K562 treated with DMSO at 1 percent for 12 hours (cell line): ENCODE measurements around the gene CALML6. TPM values are rescaled to one million over a fixed set of nuclear protein-coding genes. Genes with fewer than 3 reads are reported as not detected.

Experiments
- total RNA-seq: library from RNA; unstranded; fragments of 300-600 nt; gene quantifications from 2 replicates; pipeline ENCODE4 v1.2.3, GENCODE V29; 2022; ENCODE audit not compliant: insufficient read depth

Gene CALML6, protein sequence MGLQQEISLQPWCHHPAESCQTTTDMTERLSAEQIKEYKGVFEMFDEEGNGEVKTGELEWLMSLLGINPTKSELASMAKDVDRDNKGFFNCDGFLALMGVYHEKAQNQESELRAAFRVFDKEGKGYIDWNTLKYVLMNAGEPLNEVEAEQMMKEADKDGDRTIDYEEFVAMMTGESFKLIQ
- total RNA-seq = not detected in 2 replicates

DNA sequence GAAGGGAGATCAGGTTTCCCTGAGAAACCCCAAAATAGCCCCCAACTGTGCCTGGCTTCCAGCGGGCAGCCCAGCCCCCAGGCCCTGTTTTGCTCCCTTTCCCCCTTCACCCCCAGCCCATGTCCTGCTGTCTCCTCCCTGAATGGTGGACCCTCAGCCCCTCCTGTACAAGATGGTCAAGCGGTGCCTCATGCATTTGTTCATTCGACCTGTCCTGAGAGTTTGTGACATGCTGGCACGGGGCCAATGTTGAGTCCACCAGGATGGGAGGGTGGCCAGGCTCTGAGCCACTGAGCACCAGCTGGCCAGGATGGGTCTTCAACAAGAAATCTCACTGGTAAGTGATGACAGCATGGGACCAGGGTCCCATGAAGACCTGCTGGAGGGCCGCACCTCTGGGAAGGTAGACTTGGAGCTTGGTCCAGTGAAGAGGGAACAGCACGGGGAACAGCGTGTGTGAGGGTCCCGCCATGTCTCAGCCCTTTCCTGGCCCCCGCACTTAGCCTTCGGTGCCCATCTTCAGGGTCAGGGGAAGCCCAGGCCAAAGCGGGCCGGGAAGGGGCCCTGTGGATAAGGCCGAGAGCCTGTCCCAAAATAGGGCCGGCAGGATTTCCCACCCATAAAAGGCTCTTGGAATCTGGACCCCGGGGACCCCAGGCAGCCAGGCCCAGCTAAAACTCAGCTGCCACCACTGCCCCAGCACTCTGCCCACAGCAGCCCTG, at the start of gene CALML6:
CALML6 (plus strand) TSS at position 290 of the 722 bp plus-strand sequence; CDS start at position 311, 21 bp downstream.

DNA sequence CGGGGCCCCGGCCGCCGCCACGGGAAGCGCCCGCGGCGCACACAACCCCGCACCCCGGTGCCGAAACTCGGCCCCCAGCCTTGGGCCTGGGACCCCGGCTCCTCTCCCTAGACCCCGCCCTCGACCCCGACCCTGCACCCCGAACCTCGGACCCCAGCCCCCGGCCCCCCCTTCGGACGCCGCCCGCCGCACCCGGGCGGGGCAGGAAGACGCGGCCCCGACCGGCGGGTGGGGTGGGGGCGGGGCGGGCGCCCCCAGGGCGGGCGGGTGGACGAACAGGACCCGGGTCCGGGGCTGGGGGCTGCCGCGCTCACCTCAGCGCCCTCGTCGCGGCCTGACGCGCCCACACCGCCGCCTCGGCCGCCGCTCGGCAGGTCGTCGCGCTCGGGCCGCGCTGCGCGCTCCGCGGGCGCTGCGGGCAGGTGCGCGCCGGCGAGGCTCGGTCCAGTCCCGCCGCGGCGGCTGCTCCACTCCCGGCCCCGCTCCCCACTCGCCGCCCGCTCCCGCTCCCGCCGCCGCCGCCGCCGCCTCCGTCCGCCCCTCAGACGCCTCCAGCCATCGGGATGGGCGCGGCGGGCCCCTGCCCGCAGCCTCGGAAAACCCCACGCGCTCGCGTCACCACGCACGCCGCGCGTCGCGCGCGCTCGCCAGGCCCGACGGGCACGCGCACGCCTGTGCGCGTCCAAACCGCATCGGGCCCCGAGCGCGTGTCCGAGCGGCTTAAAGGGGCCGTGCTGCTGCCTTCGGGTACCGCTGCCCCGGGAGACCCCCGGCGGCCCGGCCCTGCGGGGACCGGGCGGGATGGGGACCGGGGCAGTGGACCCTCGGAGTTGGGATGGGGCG, 24.3 kb upstream of the CALML6 start, which contains the start of gene GNB1:
GNB1 (minus strand) TSS at position 582 of the 843 bp plus-strand sequence. CDS start 65,634 bp downstream, outside the sequence.

DNA sequence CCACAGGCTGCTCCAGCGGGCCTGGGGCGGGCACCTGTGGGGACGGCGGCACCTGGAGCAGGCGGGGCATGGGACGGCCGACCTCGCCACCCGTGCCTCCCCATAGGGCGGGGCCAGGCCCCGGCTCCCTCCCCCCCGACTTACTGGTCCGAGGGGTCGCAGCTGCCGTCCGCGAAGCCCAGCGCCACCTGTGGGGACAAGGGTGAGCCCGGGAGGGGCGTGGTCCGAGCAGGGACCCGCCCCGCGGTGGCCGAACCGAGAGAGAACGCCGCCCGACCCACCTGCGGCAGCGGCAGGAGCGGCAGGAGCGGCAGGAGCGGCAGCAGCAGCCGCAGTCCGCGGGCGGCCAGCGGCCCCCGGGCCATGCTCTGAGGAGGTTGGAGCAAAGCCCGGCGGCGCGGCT, 3.8 kb downstream of the CALML6 start, which contains the start of gene TMEM52:
TMEM52 (minus strand) TSS at position 379 of the 403 bp plus-strand sequence; CDS start at position 365, 14 bp downstream.

Other genes starting within 250 kb of the CALML6 start
- gene SLC35E2B, start 222.5 kb upstream of the CALML6 start, total RNA-seq = 27.4 and 89.1 TPM in 2 replicates
- 32.0 and 76.1 TPM in 2 replicates for gene CDK11A, start 190.9 kb upstream of the CALML6 start, total RNA-seq
- 53.1 and 91.0 TPM in 2 replicates for gene NADK, start 136.8 kb upstream of the CALML6 start, total RNA-seq
- 126 and 240 TPM in 2 replicates for gene GNB1, start 24.2 kb upstream of the CALML6 start, total RNA-seq
- gene TMEM52, start 4.0 kb downstream of the CALML6 start, total RNA-seq = 3.8 and 6.5 TPM in 2 replicates
- 0.27 TPM in 1 of 2 replicates, not detected in the other for gene CFAP74, start 88.5 kb downstream of the CALML6 start, total RNA-seq
- gene GABRD, start 104.1 kb downstream of the CALML6 start, total RNA-seq = not detected in 2 replicates
- gene PRKCZ, start 135.2 kb downstream of the CALML6 start, total RNA-seq = 3.7 and 7.2 TPM in 2 replicates